ENCODE measurements around the gene CA9. TPM values are rescaled to one million over a fixed set of nuclear protein-coding genes. Genes with fewer than 3 reads are reported as not detected.
"Not testable (repeated sequence)": the region's sequence is repeated elsewhere in the genome, so short reads cannot be mapped to it uniquely, and the experiment has no call there.

The CA9 gene
- total and polyA plus RNA-seq, 2 experiments from 2014 or later, result 1.1 TPM; not detected in 1

- TF ChIP-seq ZNF462 (CRISPR knock-in tag; IDR thresholded peaks at IDR 0.05), result no peak
- no peak for TF ChIP-seq CREB1 (CRISPR knock-in tag; IDR thresholded peaks at IDR 0.05; ENCODE audit: low read depth)
- TF ChIP-seq ZNF114 (CRISPR knock-in tag; IDR thresholded peaks at IDR 0.05), result no peak
- no peak for TF ChIP-seq STAT1 (IDR thresholded peaks at IDR 0.05; ENCODE audit: unreplicated experiment)
- no peak for TF ChIP-seq ETS1 (IDR thresholded peaks at IDR 0.05)
- TF ChIP-seq REST (IDR thresholded peaks at IDR 0.05; ENCODE audit: unreplicated experiment), result no peak
- TF ChIP-seq EZH2phosphoT487 (IDR thresholded peaks at IDR 0.05; ENCODE audit: unreplicated experiment), result no peak
- no peak for TF ChIP-seq NANOG (IDR thresholded peaks at IDR 0.05; ENCODE audit: borderline replicate concordance)
Observed at GRCh38 chr9:35643046-35643445, 30.7 kb upstream of the CA9 start (continued).

- not testable (repeated sequence) for H3K36me3 ChIP-seq (ENCODE audit: insufficient read depth); H3K9me3 Mint-ChIP-seq; H3K27me3 ChIP-seq (ENCODE audit: insufficient read depth); H3K9me2 ChIP-seq (ENCODE audit: insufficient read depth); H3K27ac Mint-ChIP-seq; H4K20me1 ChIP-seq (replicated peaks; ENCODE audit: insufficient read depth); H3K79me2 ChIP-seq (replicated peaks; ENCODE audit: insufficient read depth); H3K36me3 Mint-ChIP-seq (ENCODE audit: low read depth)
- Mint-ChIP-seq H3K4me1 (peaks cover 39% of the 10 kb centered on the region), H3K27me3 (ENCODE audit: insufficient read depth, low read depth, poor library complexity) (peaks cover 31% of the 10 kb centered on the region), H3K4me3 (peak overlapping the region; percentile 83)
- peaks cover 34% of the 10 kb centered on the region for H3K4me1 ChIP-seq (ENCODE audit: insufficient read depth)
- H3F3A ChIP-seq (replicated peaks; ENCODE audit: low read depth), result peaks cover 15% of the 10 kb centered on the region; the same call in 1 of the 2 replicates
- DNase-seq (ENCODE audit: low spot score) (peak; percentile 30), ATAC-seq (peak; percentile 2; the same call in 2 of the 3 replicates)
- H3K4me3 ChIP-seq, result peak overlapping the region; percentile 95
- peak overlapping the region; percentile 99 for H2AFZ ChIP-seq
- H3K27ac ChIP-seq (ENCODE audit: low read depth), result peak overlapping the region; percentile 87
- peak overlapping the region; percentile 97 for H3K4me2 ChIP-seq
Observed at GRCh38 chr9:35645736-35646135, 28.0 kb upstream of the CA9 start.
